ENCODE results near the gene TBCD.

DNA sequence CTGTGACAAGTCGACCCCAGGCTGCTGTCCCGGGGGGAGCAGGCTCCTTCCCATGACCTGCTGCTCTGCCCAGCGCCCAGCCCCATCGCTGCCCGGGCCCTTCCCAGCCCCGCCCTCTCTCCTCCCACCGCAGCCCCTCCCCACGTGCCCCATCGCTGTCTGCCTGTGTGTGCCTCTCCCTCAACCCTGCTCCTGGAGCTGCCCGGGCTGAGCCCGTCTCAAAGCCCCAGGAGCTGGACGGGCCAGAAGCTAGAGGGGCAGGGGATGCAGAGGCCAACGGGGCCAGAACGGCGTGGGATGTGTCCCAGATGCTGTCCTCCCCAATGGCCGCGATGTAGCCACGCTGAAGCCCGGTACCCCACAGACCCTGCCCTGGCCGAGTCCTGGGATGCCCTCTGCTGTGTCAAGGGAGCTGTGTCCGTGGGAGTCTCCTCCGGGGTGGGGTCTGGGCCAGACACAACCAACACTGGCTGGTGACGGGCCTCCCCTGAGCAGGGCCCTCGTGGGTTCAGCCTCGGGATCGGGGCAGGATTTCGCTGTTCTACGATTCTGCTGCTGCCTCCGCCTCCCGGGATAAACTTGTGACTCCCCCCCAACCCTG is 206.2 kb downstream of the TBCD start:
- TF ChIP-seq, protein P1, sequence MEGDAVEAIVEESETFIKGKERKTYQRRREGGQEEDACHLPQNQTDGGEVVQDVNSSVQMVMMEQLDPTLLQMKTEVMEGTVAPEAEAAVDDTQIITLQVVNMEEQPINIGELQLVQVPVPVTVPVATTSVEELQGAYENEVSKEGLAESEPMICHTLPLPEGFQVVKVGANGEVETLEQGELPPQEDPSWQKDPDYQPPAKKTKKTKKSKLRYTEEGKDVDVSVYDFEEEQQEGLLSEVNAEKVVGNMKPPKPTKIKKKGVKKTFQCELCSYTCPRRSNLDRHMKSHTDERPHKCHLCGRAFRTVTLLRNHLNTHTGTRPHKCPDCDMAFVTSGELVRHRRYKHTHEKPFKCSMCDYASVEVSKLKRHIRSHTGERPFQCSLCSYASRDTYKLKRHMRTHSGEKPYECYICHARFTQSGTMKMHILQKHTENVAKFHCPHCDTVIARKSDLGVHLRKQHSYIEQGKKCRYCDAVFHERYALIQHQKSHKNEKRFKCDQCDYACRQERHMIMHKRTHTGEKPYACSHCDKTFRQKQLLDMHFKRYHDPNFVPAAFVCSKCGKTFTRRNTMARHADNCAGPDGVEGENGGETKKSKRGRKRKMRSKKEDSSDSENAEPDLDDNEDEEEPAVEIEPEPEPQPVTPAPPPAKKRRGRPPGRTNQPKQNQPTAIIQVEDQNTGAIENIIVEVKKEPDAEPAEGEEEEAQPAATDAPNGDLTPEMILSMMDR (IDR thresholded peaks at IDR 0.05): no peak
- no peak for TF ChIP-seq POLR2A (IDR thresholded peaks at IDR 0.05)
